Smooth muscle cell (in vitro differentiated cells): ENCODE results near the gene GALNT18. TPM values are rescaled to one million over a fixed set of nuclear protein-coding genes. Genes with fewer than 3 reads are reported as not detected.
A peak's percentile ranks its signal among the peaks of the same experiment; 100 is the strongest.

Source experiments
- DNase-seq: peaks from one replicate; lab custom pipeline; 2025; ENCODE audit not compliant: unreplicated experiment; lab: John Stamatoyannopoulos, UW
- H2AFZ ChIP-seq: fragments of 200-600 bp; sonication (generic); 2 replicates; pipeline ENCODE4 v1.6.0; 2016; ENCODE audit warnings: antibody characterized with exemption, low read depth, mild to moderate bottlenecking
- H3F3A ChIP-seq: fragments of 200-600 bp; sonication (generic); 2 replicates; pipeline ENCODE4 v1.6.0; 2017; ENCODE audit warnings: antibody characterized with exemption, low read depth
- H3K27ac ChIP-seq: fragments of 200-600 bp; sonication (generic); 2 replicates; pipeline ENCODE4 v1.5.1; 2016; ENCODE audit warnings: low read depth, mild to moderate bottlenecking
- H3K27me3 ChIP-seq: fragments of 200-600 bp; sonication (generic); 2 replicates; pipeline ENCODE4 v1.6.1; 2016; ENCODE audit warnings: low read depth, mild to moderate bottlenecking
- H3K36me3 ChIP-seq: fragments of 200-600 bp; sonication (generic); 2 replicates; pipeline ENCODE4 v1.5.1; 2016; ENCODE audit warnings: low read depth
- H3K4me1 ChIP-seq: fragments of 200-600 bp; sonication (generic); 2 replicates; pipeline ENCODE4 v1.5.1; 2016; ENCODE audit warnings: low read depth
- H3K4me2 ChIP-seq: fragments of 200-600 bp; sonication (generic); 2 replicates; pipeline ENCODE4 v1.6.0; 2016; ENCODE audit warnings: mild to moderate bottlenecking
- H3K4me3 ChIP-seq: fragments of 200-600 bp; sonication (generic); 2 replicates; pipeline ENCODE4 v1.5.1; 2016; ENCODE audit warnings: mild to moderate bottlenecking
- H3K79me2 ChIP-seq: fragments of 200-600 bp; sonication (generic); 2 replicates; pipeline ENCODE4 v1.6.0; 2016; ENCODE audit warnings: low read depth, mild to moderate bottlenecking
- H3K9ac ChIP-seq: fragments of 200-600 bp; sonication (generic); 2 replicates; pipeline ENCODE4 v1.6.0; 2016; ENCODE audit warnings: low read depth
- H3K9me3 ChIP-seq: fragments of 200-600 bp; sonication (generic); replicated peaks from 2 replicates; pipeline ENCODE4 v1.5.1; 2016; ENCODE audit warnings: low read depth
- H4K20me1 ChIP-seq: fragments of 200-600 bp; sonication (generic); 2 replicates; pipeline ENCODE4 v1.6.0; 2016; ENCODE audit warnings: low read depth
- WGBS: methylation state at CpG from one replicate; pipeline ENCODE4 v1.1.7; 2016; ENCODE audit warnings: low lambda C conversion rate; 5-methylcytosine and 5-hydroxymethylcytosine counted together
- polyA plus RNA-seq: library from polyadenylated mRNA; unstranded; fragments of >200 nt; fragmentation: Nextera tagmentation; extraction: Ambion mirVana; gene quantifications from 2 replicates; pipeline ENCODE4 v1.2.1, GENCODE V29; 2016
- total RNA-seq: library from RNA; depleted of rRNA; stranded (reverse); fragments of >200 nt; gene quantifications from 2 replicates; pipeline ENCODE4 v1.2.3, GENCODE V29; 2014
- TF ChIP-seq, protein P1 (sequence below): fragments of 200-600 bp; sonication (generic); IDR thresholded peaks from 2 replicates; pipeline ENCODE4 v1.5.1; 2017; ENCODE audit warnings: borderline replicate concordance, mild to moderate bottlenecking, antibody characterized with exemption; ENCODE audit not compliant: insufficient read depth, poor library complexity, severe bottlenecking

GALNT18 gene
- total and polyA plus RNA-seq, 2 experiments from 2014 or later = 11.5 to 16.3 TPM

DNA sequence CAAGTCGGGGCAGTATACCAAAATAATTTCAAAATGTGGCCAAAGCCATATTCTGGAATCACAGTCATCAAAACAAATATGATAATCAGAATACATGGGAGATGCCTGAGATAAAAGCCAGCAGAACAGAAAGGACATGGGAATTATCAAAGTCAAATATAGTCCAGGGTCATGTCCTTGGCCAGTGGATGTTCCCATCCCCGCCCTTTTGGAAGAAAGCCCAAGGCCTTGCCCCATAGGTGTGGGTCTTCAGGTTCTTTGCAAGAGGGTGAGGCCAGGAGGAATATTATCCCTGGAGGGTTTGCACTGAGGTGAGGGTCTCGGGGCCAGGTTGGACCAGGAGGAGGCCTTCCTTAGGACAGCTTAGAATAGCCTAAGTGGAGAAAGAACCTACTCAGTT is 215.2 kb downstream of the GALNT18 start:
- H4K20me1 ChIP-seq = no peaks in the 10 kb centered on the region
- peak overlapping the region; percentile 49 for H3K4me2 ChIP-seq
- TF ChIP-seq, protein P1, sequence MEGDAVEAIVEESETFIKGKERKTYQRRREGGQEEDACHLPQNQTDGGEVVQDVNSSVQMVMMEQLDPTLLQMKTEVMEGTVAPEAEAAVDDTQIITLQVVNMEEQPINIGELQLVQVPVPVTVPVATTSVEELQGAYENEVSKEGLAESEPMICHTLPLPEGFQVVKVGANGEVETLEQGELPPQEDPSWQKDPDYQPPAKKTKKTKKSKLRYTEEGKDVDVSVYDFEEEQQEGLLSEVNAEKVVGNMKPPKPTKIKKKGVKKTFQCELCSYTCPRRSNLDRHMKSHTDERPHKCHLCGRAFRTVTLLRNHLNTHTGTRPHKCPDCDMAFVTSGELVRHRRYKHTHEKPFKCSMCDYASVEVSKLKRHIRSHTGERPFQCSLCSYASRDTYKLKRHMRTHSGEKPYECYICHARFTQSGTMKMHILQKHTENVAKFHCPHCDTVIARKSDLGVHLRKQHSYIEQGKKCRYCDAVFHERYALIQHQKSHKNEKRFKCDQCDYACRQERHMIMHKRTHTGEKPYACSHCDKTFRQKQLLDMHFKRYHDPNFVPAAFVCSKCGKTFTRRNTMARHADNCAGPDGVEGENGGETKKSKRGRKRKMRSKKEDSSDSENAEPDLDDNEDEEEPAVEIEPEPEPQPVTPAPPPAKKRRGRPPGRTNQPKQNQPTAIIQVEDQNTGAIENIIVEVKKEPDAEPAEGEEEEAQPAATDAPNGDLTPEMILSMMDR = no peak
- H2AFZ ChIP-seq = no peak overlapping the region
- no peaks in the 10 kb centered on the region for H3K27me3 ChIP-seq
- no peak for DNase-seq
- WGBS = 95% methylated on average over 3 of the region's 3 CpGs
- H3F3A ChIP-seq = peaks cover 21% of the 10 kb centered on the region
- no peaks in the 10 kb centered on the region for H3K79me2 ChIP-seq
- H3K9me3 ChIP-seq = no peaks in the 10 kb centered on the region
- no peak overlapping the region for H3K9ac ChIP-seq
- no peak overlapping the region for H3K4me3 ChIP-seq
- peak overlapping the region; percentile 34 for H3K27ac ChIP-seq
- no peaks in the 10 kb centered on the region for H3K36me3 ChIP-seq
- H3K4me1 ChIP-seq = peaks cover 13% of the 10 kb centered on the region

DNA sequence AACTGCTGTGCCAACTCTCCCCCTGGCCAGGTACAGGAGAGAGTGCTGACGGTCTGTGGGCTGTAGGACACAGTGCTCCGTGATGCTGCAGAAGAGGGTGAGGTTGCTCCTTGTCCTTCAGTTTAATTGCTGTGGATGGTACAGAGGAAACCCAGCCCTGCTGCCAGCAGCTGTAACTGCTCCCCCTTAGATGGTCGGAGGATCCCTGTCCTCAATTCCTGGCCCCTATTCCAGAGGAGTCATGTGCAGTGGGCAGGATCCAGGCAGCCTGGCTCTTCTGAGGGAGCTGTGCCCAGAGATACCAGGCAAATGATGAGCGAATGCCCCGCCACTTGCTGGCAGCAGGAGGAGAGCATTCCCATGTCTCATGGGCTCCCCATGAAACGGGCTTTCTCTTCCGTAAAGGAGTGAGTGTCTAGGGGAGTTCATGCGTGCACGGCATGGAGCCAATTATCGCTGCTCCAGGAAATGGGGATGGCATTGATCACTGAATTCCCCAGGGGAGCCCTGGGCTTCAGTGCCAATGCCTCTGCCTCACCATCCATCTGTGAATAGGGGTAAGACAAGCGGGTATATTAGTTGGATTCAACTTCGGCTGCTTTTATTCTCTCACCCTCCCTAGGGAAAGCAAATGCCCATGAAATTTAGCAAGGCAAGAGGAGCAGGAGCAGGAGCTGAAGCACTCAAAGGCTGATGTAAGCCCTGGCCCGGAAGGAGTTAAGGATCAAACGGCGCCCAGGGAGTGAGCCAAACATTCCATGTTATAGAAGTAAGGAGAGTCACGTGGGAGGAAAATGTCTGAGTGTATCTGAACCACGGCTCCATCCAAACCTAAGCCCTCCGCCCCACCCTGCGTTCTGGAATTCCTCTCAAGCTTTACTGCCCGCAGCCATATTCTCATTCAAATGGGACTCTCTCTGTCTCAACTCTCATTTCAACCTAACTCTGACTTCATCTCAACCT is 217.8 kb downstream of the GALNT18 start:
- Histone ChIP-seq H3K36me3 (no peaks in the 10 kb centered on the region), H3K4me3 (no peak overlapping the region), H3K9ac (no peak overlapping the region), H4K20me1 (no peaks in the 10 kb centered on the region), H2AFZ (no peak overlapping the region), H3K27me3 (no peaks in the 10 kb centered on the region), H3K4me2 (peak overlapping the region; percentile 51), H3K4me1 (peaks cover 13% of the 10 kb centered on the region), H3K9me3 (no peaks in the 10 kb centered on the region), H3K27ac (peak overlapping the region; percentile 47), H3K79me2 (no peaks in the 10 kb centered on the region), H3F3A (peaks cover 21% of the 10 kb centered on the region)
- no peak for DNase-seq
- TF ChIP-seq, protein P1 = no peak
- WGBS = 60% methylated on average over 19 of the region's 20 CpGs

DNA sequence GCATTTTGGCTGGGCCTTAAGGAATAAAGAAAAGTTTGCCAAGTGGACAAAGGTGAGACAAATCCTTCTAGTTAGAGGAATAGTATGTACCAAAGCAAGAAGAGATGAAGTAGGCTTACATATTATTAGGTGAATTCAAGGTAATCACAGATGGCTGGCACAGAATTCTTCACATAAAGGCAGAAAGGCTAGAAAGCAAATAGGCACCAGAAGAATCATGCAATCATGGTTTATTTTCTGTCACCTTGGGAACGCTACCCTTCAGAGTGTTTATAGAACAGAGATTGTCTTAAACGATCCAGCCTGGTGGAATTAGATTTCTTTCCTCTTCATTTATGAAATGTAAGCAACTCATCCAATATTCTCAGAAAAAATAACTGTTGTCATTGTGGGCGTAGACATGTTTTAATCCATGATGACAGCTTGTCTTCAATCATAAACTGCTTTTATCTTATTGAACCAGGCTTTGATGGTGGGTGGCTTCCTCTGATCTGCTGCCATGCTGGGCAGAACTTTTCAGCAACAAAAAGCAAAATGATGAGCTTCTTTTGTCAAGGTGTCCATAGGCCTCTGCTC is 219.8 kb downstream of the GALNT18 start:
- peaks cover 10% of the 10 kb centered on the region for H3K4me1 ChIP-seq
- WGBS = 79% methylated on average over 3 of the region's 3 CpGs
- H2AFZ ChIP-seq = no peak overlapping the region
- no peaks in the 10 kb centered on the region for H3K79me2 ChIP-seq
- no peak for DNase-seq
- no peak overlapping the region for H3K9ac ChIP-seq
- peaks cover 11% of the 10 kb centered on the region for H3F3A ChIP-seq
- H4K20me1 ChIP-seq = no peaks in the 10 kb centered on the region
- H3K4me3 ChIP-seq = no peak overlapping the region
- no peak overlapping the region for H3K27ac ChIP-seq
- H3K9me3 ChIP-seq = no peaks in the 10 kb centered on the region
- H3K4me2 ChIP-seq = no peak overlapping the region
- TF ChIP-seq, protein P1 = no peak
- no peaks in the 10 kb centered on the region for H3K27me3 ChIP-seq
- no peaks in the 10 kb centered on the region for H3K36me3 ChIP-seq
